GM23338 (cell line): Measurements from ENCODE around the gene MLLT3. TPM values are rescaled to one million over a fixed set of nuclear protein-coding genes. Genes with fewer than 3 reads are reported as not detected.

Experiments
- ATAC-seq: fragments of 200-7000 bp; cut with Tn5 transposase; 3 replicates; pipeline ENCODE4 v1.9.1; 2020
- DNase-seq: peaks from one replicate; pipeline ENCODE4 v3.0.0-alpha.2; 2015; ENCODE audit warnings: low spot score
- H2AFZ ChIP-seq: fragments of 200-600 bp; sonication (generic); 2 replicates; pipeline ENCODE4 v1.8.0; 2016; ENCODE audit warnings: antibody characterized with exemption, mild to moderate bottlenecking, moderate library complexity
- H3F3A ChIP-seq: fragments of 200-600 bp; sonication (generic); replicated peaks from 2 replicates; pipeline ENCODE4 v1.8.0; 2017; ENCODE audit warnings: antibody characterized with exemption, mixed run types, low read depth
- H3K27ac ChIP-seq: fragments of 200-600 bp; sonication (generic); 2 replicates; pipeline ENCODE4 v1.6.1; 2016; ENCODE audit warnings: low read depth
- H3K27me3 ChIP-seq: fragments of 200-600 bp; sonication (generic); 2 replicates; pipeline ENCODE4 v1.8.0; 2016; ENCODE audit warnings: mild to moderate bottlenecking, mixed run types, moderate library complexity; ENCODE audit not compliant: insufficient read depth
- H3K36me3 ChIP-seq: fragments of 200-600 bp; sonication (generic); 2 replicates; pipeline ENCODE4 v1.8.0; 2016; ENCODE audit warnings: mild to moderate bottlenecking; ENCODE audit not compliant: insufficient read depth
- H3K4me1 ChIP-seq: fragments of 200-600 bp; sonication (generic); 2 replicates; pipeline ENCODE4 v1.8.0; 2016; ENCODE audit warnings: mild to moderate bottlenecking, moderate library complexity; ENCODE audit not compliant: insufficient read depth
- H3K4me2 ChIP-seq: fragments of 200-600 bp; sonication (generic); 2 replicates; pipeline ENCODE4 v1.7.1; 2017; ENCODE audit warnings: mixed run types
- H3K4me3 ChIP-seq: fragments of 200-600 bp; sonication (generic); 2 replicates; pipeline ENCODE4 v1.6.1; 2016; ENCODE audit warnings: mixed run types
- H3K79me2 ChIP-seq: fragments of 200-600 bp; sonication (generic); replicated peaks from 2 replicates; pipeline ENCODE4 v1.8.0; 2017; ENCODE audit warnings: mild to moderate bottlenecking; ENCODE audit not compliant: insufficient read depth
- H3K9me2 ChIP-seq: fragments of 200-600 bp; sonication (generic); 2 replicates; pipeline ENCODE4 v1.8.0; 2017; ENCODE audit not compliant: insufficient read depth
- H4K20me1 ChIP-seq: fragments of 200-600 bp; sonication (generic); replicated peaks from 2 replicates; pipeline ENCODE4 v1.8.0; 2017; ENCODE audit warnings: mild to moderate bottlenecking; ENCODE audit not compliant: insufficient read depth
- H3K27ac Mint-ChIP-seq: 2 replicates; pipeline ENCODE4 v1.8.0; 2020; ENCODE audit warnings: inconsistent platforms, mild to moderate bottlenecking, moderate library complexity, mixed read lengths
- H3K27me3 Mint-ChIP-seq: 3 replicates; pipeline ENCODE4 v1.8.0; 2022; ENCODE audit warnings: low read depth, mild to moderate bottlenecking, moderate library complexity, mixed read lengths, inconsistent platforms; ENCODE audit not compliant: insufficient read depth, poor library complexity
- H3K36me3 Mint-ChIP-seq: 3 replicates; pipeline ENCODE4 v1.8.0; 2021; ENCODE audit warnings: low read depth, mild to moderate bottlenecking, inconsistent platforms, moderate library complexity, mixed read lengths
- H3K4me1 Mint-ChIP-seq: 3 replicates; pipeline ENCODE4 v1.8.0; 2020; ENCODE audit warnings: mild to moderate bottlenecking, inconsistent platforms, mixed read lengths
- H3K4me3 Mint-ChIP-seq: 3 replicates; pipeline ENCODE4 v1.8.0; 2021; ENCODE audit warnings: moderate library complexity, mild to moderate bottlenecking, inconsistent platforms, mixed read lengths
- H3K9me3 Mint-ChIP-seq: 3 replicates; pipeline ENCODE4 v1.8.0; 2020; ENCODE audit warnings: moderate library complexity, mild to moderate bottlenecking, inconsistent platforms, mixed read lengths
- CREB1 ChIP-seq: fragments of 250-450 bp; sonication (Bioruptor Pico); IDR thresholded peaks from 2 replicates; pipeline ENCODE4 v1.5.0; 2020; ENCODE audit warnings: low read depth, mild to moderate bottlenecking, moderate library complexity
- CTCF ChIP-seq, 2 experiments: fragments of 200-600 bp in 1 of 2; sonication (generic) in 1 of 2; conservative IDR thresholded peaks; 2 replicates each; pipeline versions ENCODE4 v1.5.1 to v1.6.1; 2016 to 2017; ENCODE audit warnings: antibody characterized with exemption in 2 of 2, low read depth in 2 of 2, mild to moderate bottlenecking in 2 of 2, moderate library complexity in 1 of 2
- ETS1 ChIP-seq: IDR thresholded peaks from 2 replicates; pipeline ENCODE4 v1.6.1; 2016; ENCODE audit warnings: antibody characterized with exemption
- EZH2 ChIP-seq: fragments of 200-600 bp; sonication (generic); IDR thresholded peaks from one replicate; pipeline ENCODE4 v1.8.0; 2017; ENCODE audit warnings: antibody characterized with exemption, mild to moderate bottlenecking, low read depth; ENCODE audit not compliant: unreplicated experiment
- EZH2phosphoT487 ChIP-seq: fragments of 200-600 bp; sonication (generic); IDR thresholded peaks from one replicate; pipeline ENCODE4 v1.8.1; 2018; ENCODE audit warnings: antibody characterized with exemption; ENCODE audit not compliant: unreplicated experiment
- JUNB ChIP-seq: IDR thresholded peaks from one replicate; pipeline ENCODE4 v1.6.1; 2016; ENCODE audit warnings: antibody characterized with exemption; ENCODE audit not compliant: unreplicated experiment
- NANOG ChIP-seq: IDR thresholded peaks from 2 replicates; pipeline ENCODE4 v1.6.1; 2016; ENCODE audit warnings: antibody characterized with exemption, borderline replicate concordance
- POLR2AphosphoS5 ChIP-seq: IDR thresholded peaks from 2 replicates; pipeline ENCODE4 v1.6.1; 2016; ENCODE audit warnings: antibody characterized with exemption, low read depth
- REST ChIP-seq: IDR thresholded peaks from one replicate; pipeline ENCODE4 v1.6.1; 2018; ENCODE audit warnings: antibody characterized with exemption; ENCODE audit not compliant: unreplicated experiment
- STAT1 ChIP-seq: IDR thresholded peaks from one replicate; pipeline ENCODE4 v1.6.1; 2016; ENCODE audit warnings: antibody characterized with exemption; ENCODE audit not compliant: unreplicated experiment
- ZNF331 ChIP-seq: fragments of 250-450 bp; sonication (Bioruptor Pico); IDR thresholded peaks from 2 replicates; pipeline ENCODE4 v1.5.0; 2020; ENCODE audit warnings: low read depth, mild to moderate bottlenecking, moderate library complexity
- polyA plus RNA-seq: library from polyadenylated mRNA; unstranded; fragments of >200 nt; fragmentation: Nextera tagmentation; extraction: Ambion mirVana; gene quantifications from 2 replicates; pipeline ENCODE4 v1.2.1, GENCODE V29; 2016
- total RNA-seq: library from RNA; depleted of rRNA; stranded (reverse); fragments of >200 nt; shearing (Covaris generic); gene quantifications from 2 replicates; pipeline ENCODE4 v1.2.3, GENCODE V29; 2014

The MLLT3 gene
- total and polyA plus RNA-seq, 2 experiments from 2014 or later = 7.5 to 9.5 TPM

- Histone ChIP-seq H3F3A (no peaks in the 10 kb centered on the region), H2AFZ (no peak overlapping the region), H3K27me3 (no peaks in the 10 kb centered on the region), H3K36me3 (no peaks in the 10 kb centered on the region), H3K9me2 (no peaks in the 10 kb centered on the region), H4K20me1 (no peaks in the 10 kb centered on the region), H3K4me1 (0 out of 2 replicates have a peak, but pooled peaks cover 11% of the 10 kb centered on the region), H3K4me3 (no peak overlapping the region), H3K79me2 (no peaks in the 10 kb centered on the region), H3K4me2 (no peak overlapping the region), H3K27ac (no peak overlapping the region)
- DNase-seq (no peak), ATAC-seq (no peak)
- no peak overlapping the region; the same call in 1 of the 2 replicates for H3K27ac Mint-ChIP-seq
- H3K27me3 Mint-ChIP-seq = peaks cover 1% of the 10 kb centered on the region
- no peak for TF ChIP-seq EZH2
- TF ChIP-seq EZH2phosphoT487 = no peak
- no peak for TF ChIP-seq ZNF331 (CRISPR knock-in tag)
- no peak for TF ChIP-seq POLR2AphosphoS5
- no peak for TF ChIP-seq JUNB
- TF ChIP-seq REST = no peak
- TF ChIP-seq CTCF (conservative IDR thresholded peaks at IDR 0.05; ENCODE audit: low read depth in 2 of 2) = no peak
- no peaks in the 10 kb centered on the region for H3K9me3 Mint-ChIP-seq
- H3K4me1 Mint-ChIP-seq = peaks cover 21% of the 10 kb centered on the region
- no peaks in the 10 kb centered on the region for H3K36me3 Mint-ChIP-seq
- no peak overlapping the region for H3K4me3 Mint-ChIP-seq
These were observed 114.1 kb downstream of the MLLT3 start for GRCh38 chr9:20508242-20508641.

- no peaks in the 10 kb centered on the region for H3K36me3 ChIP-seq
- H3K27ac Mint-ChIP-seq = no peak overlapping the region
- no peak overlapping the region for H3K4me3 Mint-ChIP-seq
- H3K27ac ChIP-seq = no peak overlapping the region
- no peaks in the 10 kb centered on the region for H3F3A ChIP-seq
- H3K79me2 ChIP-seq = no peaks in the 10 kb centered on the region
- H3K9me2 ChIP-seq = no peaks in the 10 kb centered on the region
- no peaks in the 10 kb centered on the region for H3K27me3 Mint-ChIP-seq
- peaks cover 20% of the 10 kb centered on the region for H3K4me1 Mint-ChIP-seq
- H3K27me3 ChIP-seq = no peaks in the 10 kb centered on the region
- H2AFZ ChIP-seq = no peak overlapping the region
- no peaks in the 10 kb centered on the region for H4K20me1 ChIP-seq
- H3K4me1 ChIP-seq = 0 out of 2 replicates have a peak, but pooled peaks cover 11% of the 10 kb centered on the region
- H3K4me3 ChIP-seq = no peak overlapping the region
- H3K36me3 Mint-ChIP-seq = no peaks in the 10 kb centered on the region
- no peaks in the 10 kb centered on the region for H3K9me3 Mint-ChIP-seq
- ATAC-seq (no peak), DNase-seq (no peak)
- no peak overlapping the region for H3K4me2 ChIP-seq
- TF ChIP-seq JUNB (no peak), REST (no peak), CTCF (conservative IDR thresholded peaks at IDR 0.05; ENCODE audit: low read depth in 2 of 2) (no peak), POLR2AphosphoS5 (no peak), ETS1 (no peak), STAT1 (no peak), NANOG (no peak), CREB1 (no peak), ZNF331 (CRISPR knock-in tag) (no peak), EZH2phosphoT487 (no peak)
These were observed 114.9 kb downstream of the MLLT3 start for GRCh38 chr9:20507431-20507830.
